Measurements from ENCODE around the gene CYP27B1.

Gene CYP27B1

GRCh38 chr12:57738661-57739237 lies 28.1 kb downstream of the CYP27B1 start, which contains the start of gene AGAP2:
Gene AGAP2, minus strand, starts transcription at chr12:57738742. Its CDS starts 496 bp downstream, at chr12:57738246.
- no peak for TF ChIP-seq CTCF (IDR thresholded peaks at IDR 0.05; ENCODE audit: low read depth, low read length)
- peak within 1 kb of the TSS; percentile 27 for H3K4me3 ChIP-seq (ENCODE audit: low read depth, low read length)

GRCh38 chr12:57737467-57738460 lies 29.1 kb downstream of the CYP27B1 start:
- no peak for TF ChIP-seq CTCF (IDR thresholded peaks at IDR 0.05; ENCODE audit: low read depth, low read length)
- H3K4me3 ChIP-seq (ENCODE audit: low read depth, low read length): peak overlapping the region; percentile 27

- no peak overlapping the region for H3K4me3 ChIP-seq (ENCODE audit: low read depth, low read length)
- no peak for TF ChIP-seq CTCF (IDR thresholded peaks at IDR 0.05; ENCODE audit: low read depth, low read length)
Observed at GRCh38 chr12:57736741-57737466, 30.0 kb downstream of the CYP27B1 start.

GRCh38 chr12:57735952-57736740 lies 30.7 kb downstream of the CYP27B1 start:
- peak overlapping the region; percentile 27 for H3K4me3 ChIP-seq (ENCODE audit: low read depth, low read length)
- peak; percentile 32; the same call in 1 of the 2 replicates for TF ChIP-seq CTCF (IDR thresholded peaks at IDR 0.05; ENCODE audit: low read depth, low read length)

- no peak overlapping the region for H3K4me3 ChIP-seq (ENCODE audit: low read depth, low read length)
- TF ChIP-seq CTCF (IDR thresholded peaks at IDR 0.05; ENCODE audit: low read depth, low read length): no peak
Observed at GRCh38 chr12:57735198-57735855, 31.6 kb downstream of the CYP27B1 start.

GRCh38 chr12:57734591-57734990 lies 32.3 kb downstream of the CYP27B1 start:
- TF ChIP-seq CTCF (IDR thresholded peaks at IDR 0.05; ENCODE audit: low read depth, low read length): no peak
- H3K4me3 ChIP-seq (ENCODE audit: low read depth, low read length): no peak overlapping the region
